Measurements from ENCODE around the gene C1QTNF1. TPM values are rescaled to one million over a fixed set of nuclear protein-coding genes. Genes with fewer than 3 reads are reported as not detected.

Gene C1QTNF1
- total RNA-seq, 1 experiment from 2014 or later = 4.0 TPM

DNA sequence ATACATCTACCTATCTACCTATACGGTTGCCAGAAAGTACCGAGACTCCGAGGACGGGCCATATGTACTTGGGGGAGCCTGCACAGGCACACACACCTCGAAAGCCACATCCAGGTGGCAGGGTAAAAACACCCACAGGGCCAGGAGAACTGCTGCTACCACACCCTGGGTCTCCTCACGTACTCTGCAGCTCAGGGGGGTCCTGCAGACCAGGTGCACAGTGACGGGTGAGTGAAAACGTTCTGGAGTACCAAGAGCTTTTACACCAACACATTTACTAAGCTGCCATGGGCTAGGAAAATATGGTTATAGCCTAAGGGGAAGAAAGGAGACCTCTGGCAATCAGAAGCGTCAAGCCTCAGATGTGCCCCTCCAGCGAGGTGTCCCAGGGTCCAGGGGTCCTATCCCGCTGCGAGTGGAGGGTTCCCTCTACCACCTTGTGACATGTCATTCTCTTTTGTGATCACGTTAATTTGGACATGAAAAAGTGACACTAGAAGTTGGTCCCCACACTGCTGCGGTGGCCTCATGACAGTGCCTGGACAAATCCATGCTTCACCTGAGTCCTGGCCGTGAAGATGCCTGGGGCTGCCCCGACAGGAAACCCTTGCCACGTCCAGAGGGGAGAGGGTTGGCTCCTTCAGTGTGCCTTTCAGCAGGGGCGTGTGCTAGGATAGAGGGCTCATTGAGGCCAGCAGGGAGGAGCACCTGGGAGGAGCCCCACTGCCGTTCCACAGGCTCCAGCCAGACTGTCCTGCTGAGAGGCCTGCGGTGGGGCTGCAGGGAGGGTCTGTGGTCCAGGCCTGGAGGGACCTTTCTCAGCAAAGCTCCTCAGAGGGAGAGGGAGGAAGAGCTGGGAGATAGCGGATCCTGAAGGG lies 16.2 kb upstream of the C1QTNF1 start:
- TF ChIP-seq EZH2 (IDR thresholded peaks at IDR 0.05) (no peak), JUND (IDR thresholded peaks at IDR 0.05) (no peak), EZH2phosphoT487 (IDR thresholded peaks at IDR 0.05; ENCODE audit: borderline replicate concordance) (no peak), ZNF274 (IDR thresholded peaks at IDR 0.05; ENCODE audit: low read depth, low read length) (no peak), TCF7L2 (IDR thresholded peaks at IDR 0.05; ENCODE audit: borderline replicate concordance, extremely low read depth, insufficient read depth, insufficient read length) (no peak)
- TF ChIP-seq, protein P1, sequence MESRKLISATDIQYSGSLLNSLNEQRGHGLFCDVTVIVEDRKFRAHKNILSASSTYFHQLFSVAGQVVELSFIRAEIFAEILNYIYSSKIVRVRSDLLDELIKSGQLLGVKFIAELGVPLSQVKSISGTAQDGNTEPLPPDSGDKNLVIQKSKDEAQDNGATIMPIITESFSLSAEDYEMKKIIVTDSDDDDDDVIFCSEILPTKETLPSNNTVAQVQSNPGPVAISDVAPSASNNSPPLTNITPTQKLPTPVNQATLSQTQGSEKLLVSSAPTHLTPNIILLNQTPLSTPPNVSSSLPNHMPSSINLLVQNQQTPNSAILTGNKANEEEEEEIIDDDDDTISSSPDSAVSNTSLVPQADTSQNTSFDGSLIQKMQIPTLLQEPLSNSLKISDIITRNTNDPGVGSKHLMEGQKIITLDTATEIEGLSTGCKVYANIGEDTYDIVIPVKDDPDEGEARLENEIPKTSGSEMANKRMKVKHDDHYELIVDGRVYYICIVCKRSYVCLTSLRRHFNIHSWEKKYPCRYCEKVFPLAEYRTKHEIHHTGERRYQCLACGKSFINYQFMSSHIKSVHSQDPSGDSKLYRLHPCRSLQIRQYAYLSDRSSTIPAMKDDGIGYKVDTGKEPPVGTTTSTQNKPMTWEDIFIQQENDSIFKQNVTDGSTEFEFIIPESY (IDR thresholded peaks at IDR 0.05; ENCODE audit: extremely low read depth, insufficient replicate concordance, low read length) = no peak
- DNase-seq (ENCODE audit: low read depth, low spot score) (no peak), ATAC-seq (no peak)
- Histone ChIP-seq H4K20me1 (ENCODE audit: insufficient read depth) (no peaks in the 10 kb centered on the region), H3K27me3 (ENCODE audit: insufficient read depth, low read length) (no peaks in the 10 kb centered on the region), H3K4me2 (ENCODE audit: low read length) (peak overlapping the region; percentile 92), H3K36me3 (ENCODE audit: control insufficient read depth in 1 of 2, insufficient read depth in 2 of 2, low read length in 2 of 2) (peaks cover 2 to 10% of the 10 kb centered on the region in 2 experiments; a peak in 2 of 4 replicates), H2AFZ (ENCODE audit: low read depth, low read length, poor library complexity, severe bottlenecking) (no peak overlapping the region), H3K4me3 (replicated peaks in 1 of 2; ENCODE audit: low read depth in 1 of 2, low read length in 2 of 2) (peak overlapping the region in 1 of 2 experiments; percentile 82; a peak in 3 of 4 replicates), H3K79me2 (ENCODE audit: insufficient read depth, low read length) (peaks cover 62% of the 10 kb centered on the region), H3K9me2 (ENCODE audit: insufficient read depth) (no peaks in the 10 kb centered on the region), H3K9me3 (ENCODE audit: control insufficient read depth in 1 of 2, insufficient read depth in 1 of 2, low read depth in 1 of 2, low read length in 2 of 2) (peaks cover 0 to under 1% of the 10 kb centered on the region in 2 experiments; a peak in 1 of 4 replicates), H3K9ac (ENCODE audit: low read length) (peak overlapping the region; percentile 83; the same call in 1 of the 2 replicates), H3K27ac (ENCODE audit: low read depth, low read length) (no peak overlapping the region), H3K4me1 (ENCODE audit: control insufficient read depth in 1 of 2, insufficient read depth in 2 of 2, low read length in 2 of 2) (peaks cover 19 to 59% of the 10 kb centered on the region in 2 experiments)
- BruUV-seq (replicated peaks) = no TSS peak
- intact Hi-C loops (cut with micrococcal nuclease) = no loop called here
- ChIA-PET CTCF (no interaction called here), POLR2A (no interaction called here), RAD21 (ENCODE audit: low non-redundant PET in 1 of 2, low total read pairs in 2 of 2, uncharacterized antibody in 2 of 2, unreplicated experiment in 2 of 2) (no interaction called here)

All from HCT116 (cell line).